Mucosa of gallbladder (tissue), 1 donor: ENCODE results near the gene NPIPB2. TPM values are rescaled to one million over a fixed set of nuclear protein-coding genes. Genes with fewer than 3 reads are reported as not detected.
A peak's percentile ranks its signal among the peaks of the same experiment; 100 is the strongest.
"Not testable (repeated sequence)": the region's sequence is repeated elsewhere in the genome, so short reads cannot be mapped to it uniquely, and the experiment has no call there.

Experiments
- DNase-seq: peaks from one replicate; pipeline ENCODE4 v3.0.0-alpha.2; 2020; ENCODE audit warnings: low spot score
- total RNA-seq: library from RNA; stranded (reverse); gene quantifications from one replicate; pipeline ENCODE4 v1.2.1, GENCODE V29; 2021
- donor health status: DM: no; HTN: no; CAD: no.

Gene NPIPB2
- total RNA-seq, 1 donor from 2014 or later: 5.5 TPM

DNA sequence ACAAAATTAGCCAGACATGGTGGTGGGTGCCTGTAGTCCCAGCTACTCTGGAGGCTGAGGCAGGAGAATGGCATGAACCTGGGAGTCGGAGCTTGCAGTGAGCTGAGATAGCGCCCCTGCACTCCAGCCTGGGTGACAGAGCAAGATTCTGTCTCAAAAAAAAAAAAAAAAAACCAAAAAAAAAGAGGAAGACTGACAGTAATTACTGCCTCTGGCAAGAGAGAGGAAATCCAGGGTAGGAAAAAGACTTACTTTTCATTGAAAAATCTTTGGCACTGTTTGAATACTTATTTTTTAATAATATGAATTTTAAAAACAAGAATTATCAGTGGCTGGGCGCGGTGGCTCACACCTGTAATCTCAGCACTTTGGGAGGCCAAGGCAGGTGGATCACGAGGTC, 20.6 kb upstream of the NPIPB2 start:
- not testable (repeated sequence) for DNase-seq

DNA sequence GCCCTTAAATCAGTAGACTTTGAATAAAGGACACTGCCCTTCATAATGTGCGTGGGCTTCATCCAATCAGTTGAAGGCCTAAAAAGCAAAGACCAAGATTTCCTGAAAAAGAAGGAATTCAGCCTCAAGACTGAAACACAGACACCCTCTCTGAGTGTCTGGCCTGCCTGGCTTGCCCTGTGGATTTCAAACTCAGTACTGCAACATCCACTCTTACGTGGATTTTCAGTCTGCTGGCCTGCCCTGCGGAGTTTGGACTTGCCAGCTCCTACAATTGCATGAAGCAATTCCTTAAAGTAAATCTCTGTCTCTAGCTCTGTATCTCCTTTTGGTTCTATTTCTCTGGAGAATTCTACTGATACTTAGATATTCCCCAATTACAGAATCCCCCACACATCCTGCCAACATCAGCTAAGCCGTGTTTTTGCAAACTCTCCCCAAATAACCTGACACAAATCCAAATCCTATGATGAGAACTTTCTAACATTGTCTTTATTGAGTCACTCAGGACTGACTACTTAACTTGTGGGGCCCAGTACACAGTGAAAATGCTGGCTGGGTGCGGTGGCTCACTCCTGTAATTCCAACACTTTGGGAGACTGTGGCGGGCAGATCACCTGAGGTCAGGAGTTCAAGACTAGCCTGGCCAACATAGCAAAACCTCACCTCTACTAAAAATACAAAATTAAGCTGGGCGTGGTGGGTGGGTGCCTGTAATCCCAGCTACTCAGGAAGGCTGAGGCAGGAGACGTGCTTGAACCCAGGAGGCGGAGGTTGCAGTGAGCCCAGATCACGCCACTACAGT, 15.9 kb upstream of the NPIPB2 start:
- DNase-seq: no peak

DNA sequence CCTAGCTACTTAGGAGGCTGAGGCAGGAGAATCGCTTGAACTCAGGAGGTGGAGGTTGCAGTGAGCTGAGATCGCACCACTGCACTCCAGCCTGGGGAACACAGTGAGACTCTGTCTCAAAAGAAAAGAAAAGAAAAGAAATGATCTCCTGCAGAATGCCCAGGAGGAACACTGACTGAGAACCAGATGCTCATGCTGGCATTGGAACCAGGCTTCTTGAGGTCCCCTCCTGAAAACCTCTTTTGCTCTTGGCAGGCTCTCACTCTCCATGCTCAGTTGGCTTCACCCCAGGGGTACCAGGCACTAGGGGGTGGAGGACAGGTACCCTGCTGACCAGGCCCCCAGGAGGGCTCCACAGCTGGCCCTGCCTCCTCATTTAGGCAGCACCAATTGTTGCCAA, 14.7 kb upstream of the NPIPB2 start:
- no peak for DNase-seq

DNA sequence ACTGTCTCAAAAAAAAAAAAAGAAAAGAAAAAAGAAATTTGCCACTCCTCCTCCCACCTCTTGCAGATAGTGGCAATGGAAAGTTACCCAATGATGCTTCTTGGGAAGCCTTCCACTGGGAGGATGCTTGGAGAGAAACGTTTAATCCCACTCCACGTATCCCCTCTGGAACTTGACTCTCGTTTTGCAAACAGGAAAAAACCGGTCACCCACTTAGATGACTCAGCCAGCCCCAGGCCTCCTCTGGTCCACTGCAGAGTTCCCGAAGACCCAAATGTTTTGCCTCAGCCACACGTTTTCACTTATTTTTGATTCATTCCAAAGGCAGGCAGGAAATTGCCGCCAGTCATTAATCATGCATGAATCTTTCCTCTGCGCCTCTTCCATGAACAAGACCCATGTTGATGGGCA, 13.9 kb upstream of the NPIPB2 start:
- no peak for DNase-seq

DNA sequence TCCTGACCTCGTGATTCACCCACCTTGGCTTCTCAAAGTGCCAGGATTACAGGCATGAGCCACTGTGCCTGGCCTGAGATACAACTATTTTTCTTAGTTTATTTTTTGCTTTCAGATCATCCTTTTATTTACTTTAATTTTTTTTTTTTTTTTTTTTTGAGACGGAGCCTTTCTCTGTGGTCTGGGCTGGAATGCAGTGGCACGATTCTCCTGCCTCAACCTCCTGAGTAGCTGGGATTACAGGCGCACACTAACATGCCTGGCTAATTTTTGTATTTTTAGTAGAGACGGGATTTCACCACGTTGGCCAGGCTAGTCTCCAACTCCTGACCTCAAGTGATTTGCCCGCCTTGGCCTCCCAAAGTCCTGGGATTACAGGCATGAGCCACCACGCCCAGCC, 11.7 kb upstream of the NPIPB2 start:
- not testable (repeated sequence) for DNase-seq

DNA sequence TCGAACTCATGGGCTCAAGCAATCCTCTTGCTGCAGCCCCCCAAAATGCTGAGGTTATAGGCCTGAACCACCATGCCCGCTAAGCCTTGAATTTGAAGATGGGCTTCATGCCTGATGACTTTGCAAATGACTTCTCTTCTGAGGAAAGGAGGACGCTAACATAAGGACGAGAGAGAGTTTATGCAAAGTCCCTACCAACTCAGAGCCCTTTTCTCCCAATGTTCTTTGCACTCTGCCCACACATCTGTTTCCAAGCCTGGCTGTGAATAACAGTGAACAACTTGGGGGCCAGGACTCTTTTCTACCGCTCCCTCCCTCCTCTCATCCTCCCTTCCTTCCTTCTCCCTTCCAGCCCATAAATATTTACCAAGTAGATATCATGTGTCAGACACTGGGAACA, 8.5 kb upstream of the NPIPB2 start:
- DNase-seq: no peak

DNA sequence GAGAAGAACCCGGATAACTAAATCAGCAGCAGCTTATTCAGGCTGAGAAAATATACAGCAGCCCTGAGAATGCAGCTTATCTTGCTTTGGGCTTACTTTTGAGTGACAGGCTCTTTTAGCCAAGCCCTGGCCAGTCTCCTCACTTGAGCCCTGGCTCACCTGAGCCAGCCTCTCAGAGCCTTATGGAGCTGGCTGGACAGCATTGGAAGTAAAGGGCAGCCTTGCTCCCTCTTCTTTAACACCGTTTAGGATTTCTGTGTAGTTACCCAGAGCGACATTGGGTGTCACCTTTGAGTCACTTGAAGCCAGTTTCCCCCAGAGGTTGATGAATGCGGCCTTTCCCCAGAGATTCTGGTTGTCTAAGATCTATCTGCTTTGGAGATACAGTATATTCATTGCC, 7.7 kb upstream of the NPIPB2 start:
- peak; percentile 17 for DNase-seq

DNA sequence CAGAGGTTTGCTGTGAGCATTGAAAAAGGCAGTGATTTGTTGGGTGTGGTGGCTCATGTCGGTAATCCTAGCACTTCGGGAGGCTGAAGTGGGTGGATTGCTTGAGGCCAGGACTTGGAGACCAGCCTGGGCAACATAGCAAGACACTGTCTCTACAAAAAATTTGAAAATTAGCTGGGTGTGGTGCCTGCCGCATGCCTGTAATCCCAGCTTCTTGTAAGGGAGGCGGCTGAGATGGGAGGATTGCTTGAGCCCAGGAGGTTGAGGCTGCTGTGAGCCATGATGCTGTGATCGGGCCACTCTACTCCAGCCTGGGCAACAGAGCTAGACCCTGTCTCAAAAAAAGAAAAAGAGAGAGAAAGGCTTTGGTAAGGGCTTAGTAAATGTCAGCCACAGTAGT, 7.0 kb upstream of the NPIPB2 start:
- DNase-seq: no peak

DNA sequence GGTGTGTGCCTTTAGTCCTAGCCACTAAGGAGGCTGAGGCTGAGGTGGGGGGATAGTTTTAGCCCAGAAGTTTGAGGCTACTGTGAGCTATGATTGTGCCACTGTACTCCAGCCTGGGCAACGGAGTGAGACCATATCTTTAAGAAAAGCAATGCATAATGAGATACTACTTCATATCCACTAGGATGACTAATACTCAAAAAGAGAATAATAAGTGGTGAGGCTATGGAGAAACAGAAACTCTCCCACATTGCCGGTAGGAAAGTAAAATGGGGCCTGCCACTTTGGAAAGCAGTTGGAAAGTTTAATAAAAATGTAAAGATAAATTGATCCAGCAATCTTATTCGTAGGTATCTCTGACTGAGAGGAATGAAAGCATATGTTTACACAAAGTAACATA, 4.6 kb upstream of the NPIPB2 start:
- DNase-seq: no peak

DNA sequence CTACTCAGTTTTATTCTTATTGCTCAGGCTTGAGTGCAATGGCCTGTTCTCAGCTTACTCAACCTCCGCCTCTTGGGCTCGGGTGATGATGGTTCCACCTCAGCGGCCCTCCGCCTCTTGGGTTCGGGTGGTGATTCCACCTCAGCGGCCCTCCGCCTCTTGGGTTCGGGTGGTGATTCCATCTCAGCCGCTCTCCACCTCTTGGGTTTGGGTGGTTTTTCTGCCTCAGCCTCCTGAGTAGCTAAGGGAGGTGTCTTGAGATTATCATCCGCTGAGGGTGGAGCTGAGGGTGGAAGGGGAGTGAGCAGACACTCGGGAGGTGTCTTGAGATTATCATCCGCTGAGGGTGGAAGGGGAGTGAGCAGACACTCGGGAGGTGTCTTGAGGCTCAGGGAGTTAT, 14.5 kb downstream of the NPIPB2 start:
- DNase-seq: not testable (repeated sequence)

DNA sequence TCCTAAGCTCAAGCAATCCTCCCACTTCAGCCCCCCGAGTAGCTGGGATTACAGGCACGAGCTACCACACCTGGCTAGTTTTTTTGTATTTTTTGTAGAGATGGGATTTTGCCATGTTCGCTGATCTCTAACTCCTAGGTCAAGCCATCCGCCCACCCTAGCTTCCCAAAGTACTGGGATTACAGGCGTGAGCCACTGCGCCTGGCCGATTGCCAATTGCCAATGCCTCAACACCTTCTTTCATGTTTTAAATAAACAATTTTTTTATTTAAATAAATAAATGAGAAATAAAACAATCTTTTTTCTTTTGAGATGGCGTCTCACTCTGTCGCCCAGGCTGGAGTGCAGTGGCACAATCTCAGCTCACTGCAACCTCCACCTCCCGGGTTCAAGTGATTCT, 17.8 kb downstream of the NPIPB2 start:
- DNase-seq: not testable (repeated sequence)

DNA sequence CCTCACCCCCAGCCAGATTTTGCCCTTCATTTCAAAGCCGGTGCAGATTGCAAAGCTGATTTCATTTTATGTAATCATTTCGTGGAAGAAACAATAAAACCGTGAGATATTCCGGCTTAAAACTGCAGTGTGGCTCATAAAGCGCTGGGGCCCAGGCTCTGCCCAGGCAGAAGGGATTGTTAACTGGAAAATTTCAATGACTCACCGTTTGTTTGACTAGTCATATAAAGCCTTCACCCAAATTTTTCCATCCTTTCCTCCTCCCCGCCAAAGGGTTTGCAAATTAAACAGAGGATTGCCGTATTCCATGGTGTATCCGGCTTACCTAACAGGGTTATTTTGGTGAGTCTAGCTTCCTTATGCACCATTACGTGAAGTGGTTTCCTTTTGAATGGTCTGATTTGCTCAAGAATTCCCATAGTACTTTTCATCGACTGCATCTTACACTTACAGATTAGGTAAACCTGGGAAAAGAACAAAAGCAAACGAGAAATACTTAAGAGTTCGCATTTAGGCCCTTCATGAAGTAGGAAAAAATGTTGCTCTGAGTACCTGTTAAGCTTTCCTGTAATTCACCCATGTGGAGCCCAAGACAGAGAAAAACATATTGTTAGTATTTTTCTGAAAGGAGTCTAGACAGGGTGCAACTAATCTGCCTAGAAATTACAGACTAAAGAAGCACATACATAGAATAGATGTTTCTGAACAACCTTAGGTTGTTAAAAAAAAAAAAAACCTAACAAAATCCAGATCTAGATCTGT, 25.1 kb downstream of the NPIPB2 start:
- DNase-seq: no peak

DNA sequence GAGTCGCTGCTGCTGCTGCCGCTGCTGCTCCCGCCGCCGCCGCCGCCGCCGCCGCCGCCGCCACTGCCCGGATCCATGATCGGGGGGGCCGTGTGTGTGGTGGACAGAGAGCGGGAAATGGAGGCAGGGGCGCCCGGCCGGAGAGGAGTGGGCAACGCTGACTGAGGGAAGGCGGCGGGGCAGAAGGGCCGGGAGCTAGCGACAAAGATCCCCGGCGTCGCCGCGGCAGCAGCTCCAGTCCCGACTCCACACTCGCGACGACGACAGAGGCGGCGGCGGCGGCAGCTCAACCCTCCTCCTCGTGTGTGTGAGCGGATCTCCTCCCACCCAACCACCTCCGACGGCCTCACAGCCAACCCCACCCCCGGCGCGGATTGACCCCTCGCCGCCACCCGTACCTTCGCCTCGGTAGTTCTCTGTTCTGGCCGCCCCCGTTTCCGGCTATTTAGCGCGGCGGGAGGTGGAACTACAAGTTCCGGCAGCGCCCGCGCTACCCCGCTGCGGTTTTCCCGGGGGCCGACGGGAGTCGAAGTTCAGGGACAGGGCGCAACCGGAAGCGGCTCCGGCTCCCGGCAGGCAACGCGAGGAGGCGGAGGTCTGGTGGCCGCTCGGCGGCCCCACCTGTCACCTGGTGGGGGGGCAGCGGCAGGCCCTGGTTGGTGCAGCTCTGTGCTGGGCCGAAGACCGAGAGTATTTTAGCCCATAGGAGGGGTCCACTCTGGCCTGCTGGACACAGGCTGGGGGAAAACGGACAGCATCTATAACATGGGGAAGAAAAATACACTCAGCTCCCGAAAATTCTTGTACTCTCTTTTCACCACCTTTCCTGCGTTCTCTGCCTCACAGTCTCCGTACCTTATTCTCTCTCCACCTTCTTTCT, 26.0 kb downstream of the NPIPB2 start, which contains the start of gene GSPT1:
GSPT1 (minus strand) TSS at position 313 of the 880 bp plus-strand sequence; CDS start at position 77, 236 bp downstream.
- DNase-seq: peak; percentile 98

DNA sequence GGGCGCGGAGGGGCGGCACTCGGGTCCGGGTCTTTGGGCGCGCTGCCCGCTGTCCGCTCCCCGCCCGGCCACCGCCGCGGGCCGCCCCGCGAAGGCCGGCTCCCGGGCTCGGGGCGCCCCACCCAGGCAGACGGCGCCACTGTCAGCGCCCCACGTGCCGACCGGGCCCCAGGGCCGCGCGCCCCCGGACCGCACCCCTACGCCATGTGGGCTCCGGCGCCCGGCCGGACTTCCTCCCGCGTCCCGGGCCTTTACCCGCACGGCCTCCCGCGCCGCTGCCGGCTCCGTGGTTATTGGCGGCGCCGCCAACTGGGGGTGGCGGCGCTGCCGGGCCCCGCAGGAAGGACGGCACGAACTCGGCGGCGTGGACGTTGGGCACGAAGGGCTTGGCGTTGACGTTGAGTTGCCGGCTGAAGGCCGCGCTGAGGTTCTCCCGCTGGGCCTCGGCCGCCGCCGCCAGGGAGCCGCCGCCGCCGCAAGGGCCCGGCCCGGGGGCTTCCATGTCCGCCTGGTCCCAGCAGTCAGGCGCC, 26.7 kb downstream of the NPIPB2 start:
- DNase-seq: no peak

DNA sequence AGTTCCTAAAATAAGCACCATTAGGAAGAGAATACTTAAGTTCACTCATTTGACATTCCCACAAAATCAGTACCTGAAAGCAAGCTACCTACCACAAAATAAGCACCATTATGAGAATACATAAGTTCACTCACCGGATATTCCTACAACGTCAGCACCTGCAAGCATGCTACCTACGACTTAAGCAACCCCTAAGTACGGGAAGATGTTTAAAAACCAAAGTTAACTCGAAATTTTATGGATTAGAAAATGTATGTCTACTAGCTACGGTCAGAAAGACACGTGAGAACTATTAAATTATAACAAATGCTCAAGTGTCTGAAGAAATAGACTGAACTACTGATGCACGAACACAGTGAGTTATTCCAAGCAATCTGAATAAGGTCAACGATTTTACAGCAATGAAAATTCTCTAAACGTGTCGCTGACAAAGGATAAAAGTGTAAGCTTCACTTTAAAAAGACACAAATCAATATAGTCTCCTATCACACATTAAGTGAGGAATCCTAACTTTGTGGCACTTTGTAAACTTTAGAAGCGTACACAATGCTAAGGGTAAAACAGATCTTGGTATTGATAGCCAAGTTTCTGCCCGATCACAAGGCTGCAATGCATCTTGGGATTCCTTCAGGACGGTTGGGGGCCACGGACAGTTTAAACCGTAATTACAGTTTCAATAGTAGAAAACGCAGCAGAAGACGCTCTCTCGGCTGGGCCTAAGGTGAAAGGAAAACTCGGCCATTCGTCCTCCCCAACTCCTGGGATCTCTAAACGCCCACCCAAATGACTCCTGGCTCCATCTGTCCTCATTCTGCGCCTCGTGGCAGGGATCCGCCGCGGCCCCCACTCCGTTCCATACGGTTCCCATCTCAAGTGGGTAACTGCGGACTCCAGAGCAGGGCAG, 27.4 kb downstream of the NPIPB2 start:
- DNase-seq: peak; percentile 15

DNA sequence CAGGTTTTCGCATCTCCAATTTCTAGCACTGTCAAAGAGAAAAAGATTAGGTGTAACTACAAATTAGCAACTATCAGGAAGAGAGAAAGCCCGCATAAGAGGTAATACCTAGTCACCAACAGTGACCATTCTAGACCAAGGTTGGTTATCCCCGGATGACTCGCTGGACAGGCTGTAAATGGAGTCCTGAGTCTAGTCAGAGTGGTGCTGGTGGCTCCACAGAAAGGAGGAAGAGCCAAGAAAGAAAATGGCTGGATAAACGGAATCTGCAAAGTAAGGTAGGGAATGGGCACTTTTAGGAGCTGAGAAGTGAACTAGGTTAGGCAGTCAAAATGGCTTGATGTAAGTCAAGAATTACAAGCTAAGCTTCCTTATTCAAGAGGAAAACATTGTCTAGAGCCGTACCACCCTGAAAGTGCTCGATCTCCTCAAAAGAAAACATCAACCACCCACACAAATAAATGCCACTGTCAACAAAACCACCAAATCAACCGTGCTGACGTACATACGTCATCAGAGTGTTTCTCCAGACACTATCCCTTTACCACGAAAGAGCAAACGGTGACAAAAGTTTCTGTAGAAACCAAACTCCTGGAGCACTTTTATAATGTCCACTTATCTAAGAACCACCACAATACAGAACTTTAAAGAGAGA, 28.3 kb downstream of the NPIPB2 start:
- no peak for DNase-seq

DNA sequence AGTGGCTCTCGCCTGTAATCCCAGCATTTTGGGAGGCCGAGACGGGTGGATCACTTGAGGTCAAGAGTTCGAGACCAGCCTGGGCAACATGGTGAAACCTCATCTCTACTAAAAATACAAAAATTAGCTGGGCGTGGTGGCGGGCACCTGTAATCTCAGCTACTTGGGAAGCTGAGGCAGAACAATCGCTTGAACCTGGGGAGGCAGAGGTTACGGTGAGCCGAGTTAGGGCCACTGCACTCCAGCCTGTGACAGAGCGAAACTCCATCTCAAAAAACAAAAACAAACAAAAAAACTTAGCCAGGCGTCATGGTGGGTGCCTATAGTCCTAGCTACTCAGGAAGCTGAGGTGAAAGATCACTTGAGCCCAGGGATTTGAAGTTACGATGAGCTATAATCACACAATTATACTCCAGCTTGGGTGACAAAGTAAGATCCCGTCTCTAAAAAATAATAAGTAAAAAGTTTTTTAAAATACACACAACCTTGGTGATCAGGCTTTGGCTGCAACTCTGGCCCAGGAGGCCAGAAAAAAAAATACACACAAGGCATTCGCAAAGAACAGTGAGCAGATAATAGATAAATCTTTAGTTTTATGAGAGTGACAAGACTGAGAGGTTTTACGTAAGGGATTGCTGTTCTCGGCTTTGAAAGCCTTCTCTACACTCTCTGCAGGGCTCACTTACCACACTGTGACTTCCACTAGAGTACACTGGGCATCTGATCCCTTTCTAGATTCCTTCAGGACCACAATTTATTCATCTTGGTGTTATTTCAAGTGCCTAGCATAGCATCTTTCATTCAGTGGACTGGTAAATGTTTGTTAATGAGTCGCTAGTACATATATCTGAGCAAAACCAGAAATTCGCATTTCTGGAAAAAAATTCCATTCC, 31.9 kb downstream of the NPIPB2 start:
- no peak for DNase-seq

DNA sequence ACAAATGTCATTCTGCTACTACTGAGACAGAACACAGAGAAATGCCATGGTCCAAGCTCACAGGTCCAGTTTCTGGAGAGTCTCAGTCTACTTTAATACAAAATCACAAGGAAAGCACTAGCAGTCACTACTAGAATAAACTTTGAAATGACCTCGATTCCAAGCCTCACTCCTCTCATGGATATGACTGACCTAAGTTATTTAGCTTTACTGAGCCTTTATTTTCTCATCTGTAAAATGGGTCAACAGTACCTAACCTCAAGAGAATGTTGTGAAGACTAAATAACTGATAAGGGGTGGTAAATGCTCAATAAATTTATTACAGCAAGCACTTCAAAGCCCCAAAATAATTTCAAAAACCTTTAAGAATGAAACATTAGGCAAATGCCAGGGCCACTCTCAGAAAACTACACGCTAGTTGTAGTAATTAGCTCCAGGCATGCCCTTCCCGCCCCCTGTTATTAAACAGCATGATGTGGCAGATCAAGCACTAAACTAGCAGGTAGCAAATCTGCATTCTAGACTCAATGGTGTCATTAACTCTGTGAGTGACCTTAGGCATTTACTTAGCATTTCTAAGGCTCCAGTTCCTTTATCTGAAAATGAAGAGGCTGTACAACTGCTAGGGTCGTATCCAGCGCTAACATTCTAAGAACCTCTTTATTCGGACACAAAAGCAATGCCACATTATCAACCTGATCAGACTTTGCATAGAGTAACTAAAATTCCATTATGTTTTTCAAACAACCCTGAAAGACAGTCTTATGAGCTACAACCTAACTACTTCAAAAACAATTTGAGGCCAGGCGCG, 34.5 kb downstream of the NPIPB2 start:
- no peak for DNase-seq
